DOHH2 (cell line): ENCODE measurements around the gene CDC42BPA.

Source experiments
- EZH2phosphoT487 ChIP-seq: fragments of 200-600 bp; sonication (generic); IDR thresholded peaks from 2 replicates; pipeline ENCODE4 v1.6.1; 2017; ENCODE audit warnings: borderline replicate concordance, mild to moderate bottlenecking, antibody characterized with exemption, low read length, moderate library complexity, mixed read lengths
- TF ChIP-seq, protein P1 (sequence below): fragments of 200-600 bp; sonication (generic); IDR thresholded peaks from one replicate; pipeline ENCODE4 v1.5.1; 2014; ENCODE audit warnings: antibody characterized with exemption, mild to moderate bottlenecking, low read depth, low read length; ENCODE audit not compliant: poor library complexity, severe bottlenecking

DNA sequence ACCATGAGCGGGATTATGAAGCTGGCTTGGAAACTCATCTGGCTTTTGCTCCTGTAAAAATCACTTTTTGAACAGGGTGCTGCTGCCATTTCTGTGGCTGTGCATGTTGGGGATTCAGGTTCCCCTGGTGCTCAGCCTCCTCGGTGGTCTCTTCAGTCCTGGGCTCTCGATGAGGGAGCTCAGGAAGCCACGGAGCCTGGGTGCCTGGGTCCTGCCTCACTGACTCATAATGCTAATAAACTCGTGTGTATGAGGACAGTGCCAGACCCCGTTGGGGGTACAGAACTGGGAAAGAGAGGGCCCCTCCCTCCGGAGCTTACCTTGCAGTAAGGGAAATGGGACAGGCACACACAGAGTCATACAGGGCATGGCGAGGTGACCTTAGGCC is 372.4 kb downstream of the CDC42BPA start:
- TF ChIP-seq, protein P1, sequence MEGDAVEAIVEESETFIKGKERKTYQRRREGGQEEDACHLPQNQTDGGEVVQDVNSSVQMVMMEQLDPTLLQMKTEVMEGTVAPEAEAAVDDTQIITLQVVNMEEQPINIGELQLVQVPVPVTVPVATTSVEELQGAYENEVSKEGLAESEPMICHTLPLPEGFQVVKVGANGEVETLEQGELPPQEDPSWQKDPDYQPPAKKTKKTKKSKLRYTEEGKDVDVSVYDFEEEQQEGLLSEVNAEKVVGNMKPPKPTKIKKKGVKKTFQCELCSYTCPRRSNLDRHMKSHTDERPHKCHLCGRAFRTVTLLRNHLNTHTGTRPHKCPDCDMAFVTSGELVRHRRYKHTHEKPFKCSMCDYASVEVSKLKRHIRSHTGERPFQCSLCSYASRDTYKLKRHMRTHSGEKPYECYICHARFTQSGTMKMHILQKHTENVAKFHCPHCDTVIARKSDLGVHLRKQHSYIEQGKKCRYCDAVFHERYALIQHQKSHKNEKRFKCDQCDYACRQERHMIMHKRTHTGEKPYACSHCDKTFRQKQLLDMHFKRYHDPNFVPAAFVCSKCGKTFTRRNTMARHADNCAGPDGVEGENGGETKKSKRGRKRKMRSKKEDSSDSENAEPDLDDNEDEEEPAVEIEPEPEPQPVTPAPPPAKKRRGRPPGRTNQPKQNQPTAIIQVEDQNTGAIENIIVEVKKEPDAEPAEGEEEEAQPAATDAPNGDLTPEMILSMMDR, result no peak
- TF ChIP-seq EZH2phosphoT487, result no peak
